OCI-LY3 (cell line): Measurements from ENCODE around the gene HEXB.

Source experiments
- EZH2phosphoT487 ChIP-seq: fragments of 200-600 bp; shearing (Covaris generic); IDR thresholded peaks from 2 replicates; pipeline ENCODE4 v1.6.1; 2018; ENCODE audit warnings: antibody characterized with exemption, mixed run types, low read depth
- TF ChIP-seq, protein P1 (sequence below): fragments of 200-600, 300-600 bp; sonication (generic); IDR thresholded peaks from 2 replicates; pipeline ENCODE4 v1.5.1; 2014; ENCODE audit warnings: antibody characterized with exemption, low read length, low read depth

DNA sequence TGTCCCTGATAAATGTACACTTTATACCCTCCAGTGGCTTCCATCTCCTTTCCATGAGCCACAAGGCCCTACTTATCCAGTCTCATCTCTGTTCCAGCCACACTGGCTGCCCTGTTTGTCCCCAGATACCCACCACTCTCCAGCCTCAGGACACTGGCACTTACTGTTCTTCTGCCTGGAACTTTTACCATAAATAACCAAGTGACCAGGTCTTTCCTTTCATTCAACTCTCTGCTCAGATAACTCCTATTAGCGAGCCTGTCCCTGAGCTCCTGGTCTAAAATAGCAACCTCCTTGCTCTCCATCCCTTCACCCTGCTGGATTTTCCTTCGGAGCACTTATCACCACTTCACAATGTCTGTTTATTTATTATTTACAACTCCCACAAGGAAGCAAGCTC, 27.9 kb upstream of the HEXB start:
- TF ChIP-seq, protein P1, sequence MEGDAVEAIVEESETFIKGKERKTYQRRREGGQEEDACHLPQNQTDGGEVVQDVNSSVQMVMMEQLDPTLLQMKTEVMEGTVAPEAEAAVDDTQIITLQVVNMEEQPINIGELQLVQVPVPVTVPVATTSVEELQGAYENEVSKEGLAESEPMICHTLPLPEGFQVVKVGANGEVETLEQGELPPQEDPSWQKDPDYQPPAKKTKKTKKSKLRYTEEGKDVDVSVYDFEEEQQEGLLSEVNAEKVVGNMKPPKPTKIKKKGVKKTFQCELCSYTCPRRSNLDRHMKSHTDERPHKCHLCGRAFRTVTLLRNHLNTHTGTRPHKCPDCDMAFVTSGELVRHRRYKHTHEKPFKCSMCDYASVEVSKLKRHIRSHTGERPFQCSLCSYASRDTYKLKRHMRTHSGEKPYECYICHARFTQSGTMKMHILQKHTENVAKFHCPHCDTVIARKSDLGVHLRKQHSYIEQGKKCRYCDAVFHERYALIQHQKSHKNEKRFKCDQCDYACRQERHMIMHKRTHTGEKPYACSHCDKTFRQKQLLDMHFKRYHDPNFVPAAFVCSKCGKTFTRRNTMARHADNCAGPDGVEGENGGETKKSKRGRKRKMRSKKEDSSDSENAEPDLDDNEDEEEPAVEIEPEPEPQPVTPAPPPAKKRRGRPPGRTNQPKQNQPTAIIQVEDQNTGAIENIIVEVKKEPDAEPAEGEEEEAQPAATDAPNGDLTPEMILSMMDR, result no peak
- TF ChIP-seq EZH2phosphoT487, result no peak
